A204.1 (cell line): ENCODE results near the gene DCAF16.

Experiments
- FAIRE-seq: peaks from 2 replicates; lab custom pipeline; 2012; peaks lifted over from hg19 to GRCh38; lab: Jason Lieb, UNC

DCAF16 gene

DNA sequence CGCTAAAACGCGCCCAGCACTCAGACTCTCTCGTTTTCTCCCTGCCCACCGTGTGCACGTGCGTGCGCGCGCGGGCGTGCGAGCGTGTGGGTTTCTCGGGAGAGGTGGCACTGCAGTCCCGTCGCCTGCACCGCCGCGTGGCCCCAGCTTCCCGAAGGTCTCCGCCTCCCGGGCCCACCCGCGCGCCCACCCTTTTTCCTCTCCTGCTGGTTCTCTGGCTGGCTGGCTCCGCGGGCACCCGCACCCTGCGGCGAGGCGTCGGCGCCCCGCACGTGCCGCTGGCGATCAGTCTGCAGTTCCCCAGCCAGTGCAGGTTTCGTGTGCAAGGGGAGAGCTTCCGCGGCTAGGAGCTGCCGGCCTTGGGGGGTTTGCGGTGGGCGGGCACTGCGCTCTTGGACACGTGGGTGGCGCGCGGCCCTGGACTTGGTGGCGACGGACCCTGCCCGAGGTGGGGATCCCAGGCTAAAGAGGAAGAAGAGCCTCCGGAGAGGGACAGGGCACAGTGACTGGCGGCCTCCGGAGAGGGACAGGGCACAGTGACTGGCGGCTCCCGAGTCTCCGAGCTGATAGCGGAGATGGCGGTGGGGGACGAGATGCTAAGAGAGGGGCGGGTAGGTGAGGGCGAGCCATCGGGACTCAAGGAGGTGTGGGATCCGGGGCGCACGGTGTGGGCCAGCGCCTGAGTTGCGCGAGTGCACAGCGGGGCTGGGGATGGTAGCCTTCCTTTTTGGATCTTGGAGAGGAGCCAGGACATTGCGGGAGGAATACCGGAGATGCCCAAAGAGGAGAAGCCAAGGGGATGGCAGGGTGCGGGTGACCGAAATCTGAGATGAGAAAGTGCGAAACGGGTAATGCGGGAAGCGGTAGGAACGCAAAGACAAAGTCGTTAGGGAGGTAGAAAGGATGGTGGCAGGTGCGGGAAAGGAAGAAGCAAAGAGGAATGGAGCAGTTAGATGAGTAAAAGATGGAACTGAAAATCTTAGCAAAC is 29.0 kb downstream of the DCAF16 start, which contains the start of gene FAM184B:
TSS of gene FAM184B (minus strand) at position 322 of the 988 bp plus-strand sequence. CDS start 322 bp downstream, outside the sequence.
- no peak for FAIRE-seq

GRCh38 chr4:17780501-17781299 is 29.9 kb downstream of the DCAF16 start:
- no peak for FAIRE-seq

GRCh38 chr4:17778431-17778830 is 32.1 kb downstream of the DCAF16 start:
- no peak for FAIRE-seq

GRCh38 chr4:17773135-17773698 is 37.3 kb downstream of the DCAF16 start:
- no peak for FAIRE-seq

DNA sequence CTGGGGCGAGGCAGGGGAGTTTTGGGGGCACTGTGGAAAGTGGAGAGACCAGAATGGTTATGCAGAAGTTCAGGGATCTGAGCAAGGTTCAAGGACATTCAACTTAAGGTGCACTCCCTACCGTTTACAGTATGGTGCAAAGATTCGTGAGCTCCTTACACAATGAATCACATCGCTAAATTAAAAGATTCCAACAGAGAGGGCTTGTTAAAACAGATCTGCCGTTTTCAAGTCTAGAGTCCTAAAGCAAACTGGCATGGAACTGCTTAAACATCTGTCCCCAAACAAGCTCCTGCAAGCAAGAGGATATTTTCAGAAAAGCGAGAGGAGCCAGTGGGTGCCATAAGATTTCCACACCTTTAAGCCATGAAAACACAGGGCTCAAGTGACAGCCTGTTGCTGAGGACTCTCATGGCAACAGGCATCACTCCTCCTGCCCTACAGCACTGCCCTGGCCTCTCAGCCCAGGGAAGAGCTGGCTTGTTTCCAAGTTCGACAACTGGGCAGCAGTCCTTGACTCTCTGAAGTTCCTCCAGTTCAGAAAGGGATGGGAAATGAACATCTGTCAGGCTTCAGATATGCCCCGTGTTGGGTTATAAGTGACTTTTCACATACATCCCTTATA is 39.2 kb downstream of the DCAF16 start:
- FAIRE-seq = no peak

DNA sequence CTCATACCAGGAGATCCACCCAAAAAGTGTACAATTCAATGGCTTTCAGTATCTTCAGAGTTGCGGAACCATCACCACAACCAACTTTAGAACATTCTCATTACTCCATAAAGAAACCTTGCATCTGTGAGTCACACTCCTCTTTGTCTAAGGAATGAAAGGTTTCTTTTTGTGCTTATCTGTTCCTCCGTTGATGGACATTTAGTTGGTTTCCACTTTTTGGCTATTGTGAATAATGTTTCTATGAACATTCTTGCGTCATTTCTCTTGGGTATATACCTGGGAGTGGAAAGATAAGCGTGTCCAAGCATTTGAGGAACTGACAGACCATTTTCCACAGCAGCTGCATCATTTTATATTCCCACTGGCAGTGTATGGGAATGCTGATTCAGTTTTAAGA is 39.7 kb downstream of the DCAF16 start:
- FAIRE-seq = no peak

- no peak for FAIRE-seq
Observed at GRCh38 chr4:17769406-17770174, 41.0 kb downstream of the DCAF16 start.

- no peak for FAIRE-seq
Observed at GRCh38 chr4:17766826-17767458, 43.6 kb downstream of the DCAF16 start.

DNA sequence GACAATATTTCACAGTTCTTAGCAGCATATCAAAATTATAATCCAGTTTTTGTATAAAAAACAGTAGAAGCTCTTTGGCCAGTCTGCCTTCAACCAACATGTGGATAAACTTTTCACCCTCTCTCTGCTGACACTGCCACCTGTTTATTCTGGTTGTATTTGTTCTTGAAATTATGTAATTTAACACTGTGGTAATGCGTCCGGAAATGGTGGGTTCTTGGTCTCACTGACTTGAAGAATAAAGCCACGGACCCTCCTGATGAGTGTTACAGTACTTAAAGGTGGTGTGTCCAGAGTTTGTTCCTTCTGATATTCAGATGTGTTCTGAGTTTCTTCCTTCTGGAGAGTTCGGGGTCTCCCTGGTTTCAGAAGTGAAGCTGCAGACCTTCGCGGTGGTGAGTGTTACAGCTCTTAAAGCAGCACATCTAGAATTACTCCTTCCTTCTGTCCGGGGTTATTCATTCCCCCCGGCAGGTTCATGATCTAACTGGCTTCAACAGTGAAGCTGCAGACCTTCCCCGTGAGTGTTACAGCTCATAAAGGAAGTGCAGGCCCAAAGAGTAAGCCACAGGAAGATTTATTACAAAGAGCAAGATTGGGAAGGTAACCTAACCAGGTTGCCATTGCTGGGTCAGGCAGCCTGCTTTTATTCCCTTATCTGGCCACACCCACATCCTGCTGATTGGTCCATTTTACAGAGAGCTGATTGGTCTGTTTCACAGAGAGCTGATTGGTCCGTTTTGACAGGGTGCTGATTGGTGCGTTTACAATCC is 44.9 kb downstream of the DCAF16 start:
- FAIRE-seq = no peak

DNA sequence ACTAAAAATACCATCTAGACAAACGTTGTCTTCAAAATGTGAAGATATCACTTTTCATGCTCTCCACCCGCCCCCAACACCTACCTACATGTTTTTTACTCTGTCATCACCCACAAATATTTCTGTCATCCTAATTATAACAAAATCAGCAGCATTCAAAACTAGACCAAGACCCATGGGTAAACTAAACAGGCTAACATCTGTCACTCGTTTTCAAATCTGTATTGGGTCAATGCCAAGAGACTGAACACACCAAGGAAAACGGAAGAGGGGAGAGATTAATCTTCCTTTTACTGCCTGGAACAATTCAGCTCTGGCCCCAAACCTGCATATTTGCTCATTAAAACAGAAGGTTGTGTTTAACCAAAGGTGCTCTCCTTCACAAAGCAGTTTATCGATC is 46.6 kb downstream of the DCAF16 start:
- FAIRE-seq = no peak

- FAIRE-seq = no peak
Observed at GRCh38 chr4:17763416-17763815, 47.1 kb downstream of the DCAF16 start.

DNA sequence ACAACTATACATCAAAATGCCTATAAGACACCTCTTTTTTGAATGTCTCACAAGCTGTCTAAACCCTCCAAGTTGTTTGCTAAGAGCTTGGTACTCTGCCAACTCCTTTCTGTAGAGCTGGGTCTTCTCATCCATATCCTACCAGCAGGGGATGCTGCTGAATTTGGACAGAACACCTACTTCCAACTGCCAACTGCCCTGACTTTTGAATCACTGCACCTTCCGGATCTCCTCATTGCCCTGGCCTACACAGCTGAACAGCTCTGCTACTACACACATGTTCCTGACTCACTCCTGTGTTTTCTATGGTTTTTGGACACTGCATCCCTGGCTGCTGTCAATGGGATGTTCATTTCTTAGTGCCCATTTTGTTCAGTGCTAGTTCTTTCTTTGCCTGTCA is 47.8 kb downstream of the DCAF16 start:
- FAIRE-seq = no peak

- FAIRE-seq = no peak
Observed at GRCh38 chr4:17761062-17761461, 49.5 kb downstream of the DCAF16 start.

GRCh38 chr4:17760626-17761025 is 49.9 kb downstream of the DCAF16 start:
- no peak for FAIRE-seq

DNA sequence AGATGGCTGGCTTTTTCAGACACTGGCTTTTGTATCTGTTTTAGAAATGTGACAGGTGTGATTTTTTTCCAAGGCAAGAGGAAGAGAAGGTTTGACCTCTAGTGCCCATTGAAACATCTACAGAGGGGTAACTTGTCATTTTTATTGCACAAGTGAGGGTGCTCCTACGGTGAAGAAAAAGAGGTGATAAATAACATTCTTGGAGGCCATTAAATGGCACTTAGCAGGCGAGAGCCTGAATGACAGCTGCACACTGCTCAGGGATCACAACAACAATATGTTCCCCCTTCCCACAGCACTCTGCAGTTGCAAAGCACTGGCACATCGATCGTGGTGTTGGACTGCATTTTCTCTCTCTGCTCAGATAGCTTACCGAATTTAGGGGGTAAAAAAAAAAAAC is 52.1 kb downstream of the DCAF16 start:
- FAIRE-seq = no peak

- FAIRE-seq = no peak
Observed at GRCh38 chr4:17757621-17758020, 52.9 kb downstream of the DCAF16 start.

GRCh38 chr4:17753646-17754045 is 56.9 kb downstream of the DCAF16 start:
- FAIRE-seq = no peak
